Suprapubic skin (tissue), 4 donors: ENCODE results near the gene KLK15.

Experiments used
- CTCF ChIP-seq, 2 donors: fragments of 200-600 bp in 1 of 2; fragments of 450-650 bp in 1 of 2; sonication (generic) in 1 of 2; IDR thresholded peaks; one replicate each; pipeline ENCODE4 v1.5.1; 2016 to 2019; ENCODE audit warnings: antibody characterized with exemption in 2 of 2, mild to moderate bottlenecking in 1 of 2, moderate library complexity in 1 of 2
- EP300 ChIP-seq: sonication (generic); formaldehyde crosslinking; IDR thresholded peaks from one replicate; pipeline ENCODE4 v1.6.1; 2017; ENCODE audit warnings: antibody characterized with exemption
- POLR2A ChIP-seq, 2 donors: fragments of 450-650 bp; IDR thresholded peaks; one replicate each; pipeline ENCODE4 v1.6.1; 2017; ENCODE audit warnings: antibody characterized with exemption in 2 of 2, mild to moderate bottlenecking in 2 of 2, moderate library complexity in 2 of 2
- POLR2AphosphoS5 ChIP-seq, 3 donors: sonication (generic); formaldehyde crosslinking; IDR thresholded peaks; one replicate each; pipeline ENCODE4 v1.6.1; 2017; ENCODE audit warnings: antibody characterized with exemption in 3 of 3

GRCh38 chr19:50835103-50835784 lies 1.9 kb upstream of the KLK15 start:
- TF ChIP-seq CTCF (IDR thresholded peaks at IDR 0.05): no peak
- no peak for TF ChIP-seq POLR2AphosphoS5 (IDR thresholded peaks at IDR 0.05)
- TF ChIP-seq POLR2A (IDR thresholded peaks at IDR 0.05): no peak
- TF ChIP-seq EP300: no peak
